ENCODE measurements around the gene ZBTB7C.

- TF ChIP-seq POLR2A (IDR thresholded peaks at IDR 0.05): no peak
- TF ChIP-seq CTCF (IDR thresholded peaks at IDR 0.05): no peak
These were observed 413.5 kb downstream of the ZBTB7C start for GRCh38 chr18:47995654-47996053.

Measured in body of pancreas (tissue), 4 donors.